NCI-H2171 (cell line): ENCODE results near the gene CSNK1G1.
A peak's percentile ranks its signal among the peaks of the same experiment; 100 is the strongest.

Source experiments
- DNase-seq: peaks from one replicate; lab custom pipeline; 2025; lab: John Stamatoyannopoulos, UW

Gene CSNK1G1

DNA sequence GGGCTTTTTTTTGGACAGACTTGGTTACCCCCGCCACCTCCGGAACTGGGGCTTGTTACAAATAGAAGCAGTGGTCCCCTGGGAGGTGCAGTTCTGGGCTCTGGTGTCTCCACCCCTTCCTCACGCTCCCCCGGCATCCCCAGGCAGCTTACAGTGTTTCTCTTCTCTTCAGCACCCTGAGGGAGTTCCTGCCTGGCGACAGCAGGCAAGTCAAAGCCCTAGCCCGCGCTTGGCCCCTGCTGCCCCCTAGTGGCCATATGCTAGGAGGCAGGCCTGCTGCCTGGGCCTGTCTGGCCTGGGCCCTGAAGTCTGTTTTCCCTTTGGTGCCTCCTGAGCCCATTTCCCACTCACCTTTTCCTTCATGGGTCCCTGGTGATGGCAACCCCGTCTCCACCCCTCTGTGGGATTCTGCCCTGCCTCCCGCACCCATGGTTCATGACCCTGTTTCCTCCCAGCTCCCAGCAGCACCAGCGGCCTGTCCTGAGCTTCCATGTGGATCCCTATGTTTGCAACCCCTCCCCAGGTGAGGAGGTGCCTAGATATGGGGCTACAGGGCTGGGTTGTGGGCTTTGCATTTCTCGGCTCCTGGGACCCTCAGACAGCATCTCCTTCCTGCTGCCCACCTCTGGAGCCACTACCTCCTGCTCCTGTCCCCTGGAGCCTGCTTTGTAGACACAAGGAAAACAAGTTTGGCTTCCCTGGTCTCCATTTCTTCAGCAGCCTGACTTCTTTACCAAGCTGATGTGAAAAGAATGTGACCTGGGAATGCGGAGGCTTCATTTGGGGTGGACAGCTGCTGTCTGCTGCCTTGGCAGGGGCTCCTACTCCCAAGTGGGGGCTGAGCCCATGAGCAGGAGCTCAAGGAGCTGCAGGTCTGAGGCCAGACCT is 202.2 kb downstream of the CSNK1G1 start:
- peak; percentile 91 for DNase-seq

DNA sequence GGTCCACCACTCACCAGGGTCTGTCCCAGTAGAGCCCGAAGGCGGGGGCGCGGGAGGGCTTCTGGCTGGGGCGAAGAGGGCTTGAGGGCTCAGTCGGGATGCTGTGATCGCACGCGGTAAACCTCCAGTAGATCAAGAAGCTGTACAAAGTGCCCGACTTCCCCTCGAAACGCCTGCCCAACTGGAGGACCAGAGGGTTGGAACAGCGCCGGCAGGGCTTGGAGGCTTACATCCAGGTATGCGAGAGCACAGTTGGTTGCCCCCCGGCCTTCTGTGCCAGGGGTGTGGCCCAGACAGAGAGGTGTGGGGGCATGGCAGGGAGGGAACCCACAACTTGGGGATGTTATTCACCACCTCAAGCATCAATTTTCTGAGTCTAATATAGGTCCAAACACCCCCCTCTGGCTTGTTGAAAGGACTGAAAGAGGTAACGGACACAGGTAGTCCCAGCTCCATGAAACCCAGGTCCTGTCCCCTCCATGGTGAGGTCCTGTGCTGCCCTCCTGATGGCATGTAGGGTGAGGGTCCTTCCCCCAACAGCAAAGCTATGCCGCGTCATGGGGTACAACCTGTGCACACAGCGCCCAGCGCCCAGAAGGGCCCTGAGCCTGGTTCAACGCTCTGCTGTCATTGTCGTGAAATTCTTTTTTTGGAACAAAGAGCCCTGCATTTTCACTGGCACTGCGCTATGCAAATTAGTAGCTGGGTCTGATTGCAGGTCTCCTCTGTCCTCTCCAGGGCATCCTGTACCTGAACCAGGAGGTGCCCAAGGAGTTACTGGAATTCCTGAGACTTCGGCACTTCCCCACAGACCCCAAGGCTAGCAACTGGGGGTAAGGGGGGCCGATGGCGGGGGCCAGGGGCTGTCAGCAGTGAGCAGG is 203.2 kb downstream of the CSNK1G1 start:
- DNase-seq = peak; percentile 29

DNA sequence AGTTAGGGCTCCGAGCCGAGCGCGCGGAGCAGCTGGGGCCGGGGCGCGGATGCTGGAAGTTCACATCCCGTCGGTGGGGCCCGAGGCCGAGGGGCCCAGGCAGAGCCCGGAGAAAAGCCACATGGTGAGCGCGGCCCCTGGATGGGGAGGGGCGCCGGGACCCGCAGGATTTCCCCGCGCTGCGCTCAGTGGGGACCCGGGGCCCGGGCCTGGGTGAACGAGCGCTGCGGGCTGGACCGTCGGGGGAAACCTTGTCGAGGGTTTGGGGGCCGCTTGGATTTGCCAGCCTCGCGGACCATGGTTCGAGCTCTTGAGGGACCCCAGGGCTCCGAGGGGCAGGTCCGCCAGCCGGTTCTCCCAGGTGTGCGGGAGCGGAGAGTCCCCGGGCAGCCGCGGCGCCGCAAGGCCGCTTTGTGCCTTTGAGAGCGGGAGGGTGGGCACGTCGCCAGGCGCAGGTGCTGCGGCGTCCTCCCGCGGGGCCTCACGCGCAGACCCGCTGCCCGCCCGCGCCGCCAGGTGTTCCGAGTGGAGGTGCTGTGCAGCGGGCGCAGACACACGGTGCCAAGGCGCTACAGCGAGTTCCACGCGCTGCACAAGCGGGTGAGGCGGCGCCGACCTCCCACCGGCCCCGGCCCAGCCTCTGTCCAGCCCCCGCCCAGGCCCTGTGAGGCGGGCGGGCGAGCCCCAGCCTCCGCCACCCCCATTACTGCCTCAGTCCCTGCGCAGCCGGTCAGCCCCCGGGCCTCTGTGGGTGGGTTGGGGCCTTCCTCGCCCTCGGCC is 204.1 kb downstream of the CSNK1G1 start, which contains the start of gene SNX22:
TSS of gene SNX22 (plus strand) at position 5 of the 780 bp plus-strand sequence. CDS start at position 50, 45 bp downstream.
- peak; percentile 68 for DNase-seq

- DNase-seq = no peak
Observed at GRCh38 chr15:64149893-64150578, 205.9 kb downstream of the CSNK1G1 start.

DNA sequence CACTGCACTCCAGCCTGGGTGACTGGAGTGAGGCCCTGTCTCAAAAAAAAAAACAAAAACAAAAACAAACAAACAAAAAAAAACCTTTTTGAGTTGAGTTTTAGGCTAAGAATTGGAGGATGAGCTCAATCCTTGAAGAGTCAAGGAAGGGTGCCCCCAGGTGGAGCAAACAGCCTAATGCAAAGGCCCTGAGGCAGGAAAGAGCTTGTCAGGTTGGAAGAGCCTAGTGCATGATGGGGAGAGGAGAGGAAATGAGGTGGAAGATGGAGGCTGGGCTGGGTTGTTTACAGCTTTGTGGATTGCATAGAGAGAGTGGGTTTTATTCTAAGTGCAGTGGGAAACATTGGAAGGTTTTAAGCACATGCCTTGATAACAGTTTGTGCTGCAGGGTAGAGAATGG is 206.5 kb downstream of the CSNK1G1 start:
- no peak for DNase-seq

- no peak for DNase-seq
Observed at GRCh38 chr15:64148581-64148980, 207.4 kb downstream of the CSNK1G1 start.

- DNase-seq = no peak
Observed at GRCh38 chr15:64148168-64148567, 207.8 kb downstream of the CSNK1G1 start.

DNA sequence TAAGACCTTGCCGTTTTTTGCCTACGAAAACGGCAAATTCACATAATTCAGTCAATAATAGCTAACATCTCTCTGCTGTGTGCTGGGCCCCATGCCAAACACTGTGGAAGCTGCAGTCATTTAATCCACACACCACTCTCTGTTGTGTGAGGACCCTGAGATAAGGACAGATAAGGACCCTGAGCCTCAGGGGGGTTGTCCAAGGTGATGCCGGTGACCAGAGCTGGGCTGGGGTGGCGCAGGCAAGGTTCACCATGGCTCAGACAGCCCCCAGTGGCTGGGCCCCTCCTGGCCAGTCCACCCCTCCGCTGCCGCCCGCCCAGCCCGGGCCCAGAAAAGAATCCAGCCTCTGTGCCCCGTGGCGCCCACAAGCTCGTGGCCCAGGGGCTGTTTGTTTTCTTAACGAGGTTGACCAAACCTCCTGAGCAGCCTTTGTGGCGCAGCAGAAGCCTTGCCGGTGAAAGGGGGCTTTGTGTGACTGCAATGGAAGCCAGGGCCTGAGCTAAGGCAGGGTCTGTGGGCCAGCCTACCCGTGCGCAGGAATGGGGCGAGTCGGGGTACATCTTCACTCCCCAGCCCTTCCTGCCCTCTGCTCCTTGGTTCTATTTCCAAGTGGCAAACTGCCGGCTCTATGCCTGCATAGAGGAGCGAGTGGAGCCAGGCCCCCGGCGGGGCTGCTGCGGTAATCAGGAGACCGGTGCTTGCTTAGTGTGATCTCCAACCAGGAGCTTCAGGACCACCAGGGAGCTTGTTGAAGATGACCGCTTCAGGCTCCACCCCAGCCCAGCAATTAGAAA is 208.9 kb downstream of the CSNK1G1 start:
- no peak for DNase-seq

GRCh38 chr15:64146520-64146884 is 209.5 kb downstream of the CSNK1G1 start:
- no peak for DNase-seq

- DNase-seq = no peak
Observed at GRCh38 chr15:64146041-64146440, 209.9 kb downstream of the CSNK1G1 start.

DNA sequence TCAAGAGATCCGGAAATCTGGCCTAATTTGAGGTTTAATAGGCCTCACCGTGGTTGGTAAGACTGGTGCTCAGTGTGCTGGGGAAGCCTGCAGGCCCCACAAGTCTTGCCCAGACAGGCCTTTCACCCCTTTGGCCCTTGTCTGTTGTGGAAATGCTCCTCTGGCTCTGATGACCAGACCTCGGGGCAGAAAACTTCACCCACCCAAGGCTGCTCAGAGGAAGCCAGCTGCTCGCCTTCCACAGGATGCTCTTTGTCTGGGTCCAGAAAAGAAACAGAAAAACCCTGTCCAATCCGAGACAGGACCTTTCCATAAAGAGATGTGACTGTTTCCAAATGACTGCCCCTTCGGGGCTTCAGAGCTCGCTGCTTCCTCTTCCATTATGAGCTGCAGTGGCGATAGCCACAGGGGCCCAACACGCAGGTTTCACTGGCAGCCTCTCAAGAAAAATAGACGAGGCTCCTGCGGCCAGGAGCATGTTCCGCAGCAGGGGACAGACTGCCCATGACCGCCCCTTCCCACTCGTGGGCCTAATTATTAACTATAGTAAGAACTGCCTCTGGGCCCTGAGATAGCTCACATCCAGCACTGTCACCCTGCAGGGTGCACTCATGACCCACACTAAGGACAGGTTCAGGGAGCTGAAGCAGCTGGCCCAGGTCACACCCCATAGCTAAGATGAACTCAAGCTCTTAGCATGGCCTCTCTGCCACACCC is 211.2 kb downstream of the CSNK1G1 start:
- DNase-seq = no peak

DNA sequence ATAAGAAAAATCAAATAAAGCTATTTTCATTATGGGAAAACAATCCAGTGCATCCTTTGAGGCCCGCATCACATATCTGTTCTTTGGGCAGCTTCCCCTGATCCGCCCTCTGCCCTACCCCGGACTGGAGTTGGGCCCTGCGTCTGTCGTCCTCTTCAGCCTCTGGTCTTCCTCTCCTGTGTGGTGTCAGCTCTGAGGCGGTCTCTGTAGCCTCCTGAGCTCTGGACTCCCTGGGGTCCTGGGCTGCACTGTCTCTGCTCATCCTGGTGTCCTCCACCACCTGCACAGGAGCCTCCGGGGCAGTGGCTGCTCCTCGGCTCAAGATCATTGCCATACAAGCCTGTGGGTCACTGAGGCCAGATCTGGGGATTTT is 211.8 kb downstream of the CSNK1G1 start:
- no peak for DNase-seq

DNA sequence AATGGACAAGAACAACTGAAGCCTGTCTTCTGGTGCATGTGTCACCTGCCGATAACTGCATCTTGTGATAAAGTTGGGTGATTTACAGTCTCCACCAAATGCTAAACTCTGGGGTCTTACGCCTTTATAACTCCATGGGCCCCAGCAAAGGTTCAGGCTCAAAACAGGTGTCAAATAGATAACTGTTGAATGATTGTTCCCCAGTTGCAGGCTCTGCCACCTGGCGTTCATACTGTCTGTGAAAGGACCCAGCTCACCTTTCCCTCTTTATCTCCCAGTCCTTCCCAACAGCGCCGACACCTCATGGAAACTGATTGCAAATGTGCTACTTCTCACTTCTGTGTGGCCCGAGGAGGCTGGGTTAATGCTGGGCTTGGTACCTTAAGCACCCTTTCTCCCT is 212.7 kb downstream of the CSNK1G1 start:
- no peak for DNase-seq

- no peak for DNase-seq
Observed at GRCh38 chr15:64141798-64142512, 214.0 kb downstream of the CSNK1G1 start.

- no peak for DNase-seq
Observed at GRCh38 chr15:64138331-64138941, 217.5 kb downstream of the CSNK1G1 start.

DNA sequence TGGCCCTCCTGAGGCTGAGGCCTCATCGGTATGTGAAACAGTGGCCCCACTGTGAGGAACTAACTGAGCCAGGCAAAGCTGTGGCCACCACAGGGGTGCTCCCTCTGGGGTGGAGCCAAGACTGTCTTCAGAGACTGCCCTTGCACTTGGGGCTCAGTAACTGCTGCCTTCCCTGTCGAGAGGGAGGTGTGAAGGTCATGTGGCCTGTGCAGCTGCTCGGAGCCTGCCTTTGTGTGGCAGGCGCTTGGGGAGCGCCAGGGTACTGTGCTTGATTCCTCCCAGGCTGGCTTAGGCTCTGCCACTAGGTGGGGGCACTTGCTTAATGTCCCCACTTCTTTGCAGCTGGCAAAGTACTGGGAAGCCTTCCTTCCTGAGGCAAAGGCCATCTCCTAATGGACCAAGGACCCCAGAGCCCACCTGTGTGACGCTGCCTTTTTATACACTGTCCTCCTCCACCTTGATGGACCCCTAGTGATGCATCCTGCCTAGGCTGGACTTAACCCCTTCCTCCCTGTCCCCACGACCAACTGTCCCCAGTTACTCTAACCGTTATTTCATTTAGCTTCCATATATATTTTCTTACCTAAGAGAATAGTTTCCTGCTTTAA is 218.6 kb downstream of the CSNK1G1 start:
- DNase-seq = no peak

GRCh38 chr15:64136347-64136746 is 219.6 kb downstream of the CSNK1G1 start:
- DNase-seq = no peak

- DNase-seq = no peak
Observed at GRCh38 chr15:64134345-64134829, 221.6 kb downstream of the CSNK1G1 start.
